ENCODE data around the gene SLC35F5. TPM values are rescaled to one million over a fixed set of nuclear protein-coding genes. Genes with fewer than 3 reads are reported as not detected.
"Not testable (repeated sequence)": the region's sequence is repeated elsewhere in the genome, so short reads cannot be mapped to it uniquely, and the experiment has no call there.

The SLC35F5 gene
- total RNA-seq, 3 donors from 2014 or later, result 78.8 to 132 (median 125) TPM

DNA sequence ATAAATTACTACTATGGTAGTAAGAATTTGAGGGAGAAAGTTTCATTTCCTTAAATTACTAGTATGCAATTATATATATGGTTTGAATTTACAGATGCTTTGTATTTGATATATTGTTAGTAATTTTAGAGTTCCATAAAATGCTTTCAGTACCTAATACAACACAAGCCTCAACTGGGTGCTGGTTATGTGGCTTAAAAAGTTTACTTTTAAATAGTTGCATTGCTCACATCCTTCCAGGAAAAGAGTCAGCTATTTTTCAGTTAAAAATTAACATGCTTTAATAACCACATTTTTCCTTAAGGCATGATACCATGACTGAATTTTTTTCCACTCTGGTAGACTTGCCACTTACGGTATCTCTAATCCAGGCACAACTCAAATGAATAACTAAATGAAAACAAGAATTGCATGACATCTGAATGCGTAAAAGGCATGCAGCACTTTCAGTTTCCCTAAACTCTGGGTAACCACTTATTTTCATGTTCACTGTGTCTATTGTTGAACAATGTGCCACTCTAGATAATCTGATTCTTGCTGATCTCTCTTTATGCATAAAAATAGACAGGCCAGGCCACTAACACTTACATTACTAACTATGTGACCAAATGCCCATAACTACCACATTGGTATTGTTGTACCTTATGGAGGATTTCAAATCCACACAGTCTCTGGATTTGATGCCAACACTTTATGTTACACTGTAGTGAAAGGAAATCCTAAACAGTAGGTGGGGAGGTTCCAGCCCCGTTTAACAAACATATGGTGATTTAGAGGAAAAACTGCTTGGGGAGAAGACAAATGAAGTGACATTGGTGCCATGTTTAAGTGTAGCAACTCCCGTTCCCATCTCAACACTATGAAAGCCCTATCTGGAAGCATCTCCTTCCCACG is 35.5 kb upstream of the SLC35F5 start:
- no peak for DNase-seq
- H3K4me3 ChIP-seq, result no peak overlapping the region
- ATAC-seq, result peak; percentile 40
- H3K36me3 ChIP-seq (ENCODE audit: low read depth), result no peaks in the 10 kb centered on the region
- H3K4me1 ChIP-seq (ENCODE audit: low read depth), result no peaks in the 10 kb centered on the region
- intact Hi-C loops (cut with DNase I, micrococcal nuclease), result no loop called here
- TF ChIP-seq, protein P1, sequence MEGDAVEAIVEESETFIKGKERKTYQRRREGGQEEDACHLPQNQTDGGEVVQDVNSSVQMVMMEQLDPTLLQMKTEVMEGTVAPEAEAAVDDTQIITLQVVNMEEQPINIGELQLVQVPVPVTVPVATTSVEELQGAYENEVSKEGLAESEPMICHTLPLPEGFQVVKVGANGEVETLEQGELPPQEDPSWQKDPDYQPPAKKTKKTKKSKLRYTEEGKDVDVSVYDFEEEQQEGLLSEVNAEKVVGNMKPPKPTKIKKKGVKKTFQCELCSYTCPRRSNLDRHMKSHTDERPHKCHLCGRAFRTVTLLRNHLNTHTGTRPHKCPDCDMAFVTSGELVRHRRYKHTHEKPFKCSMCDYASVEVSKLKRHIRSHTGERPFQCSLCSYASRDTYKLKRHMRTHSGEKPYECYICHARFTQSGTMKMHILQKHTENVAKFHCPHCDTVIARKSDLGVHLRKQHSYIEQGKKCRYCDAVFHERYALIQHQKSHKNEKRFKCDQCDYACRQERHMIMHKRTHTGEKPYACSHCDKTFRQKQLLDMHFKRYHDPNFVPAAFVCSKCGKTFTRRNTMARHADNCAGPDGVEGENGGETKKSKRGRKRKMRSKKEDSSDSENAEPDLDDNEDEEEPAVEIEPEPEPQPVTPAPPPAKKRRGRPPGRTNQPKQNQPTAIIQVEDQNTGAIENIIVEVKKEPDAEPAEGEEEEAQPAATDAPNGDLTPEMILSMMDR (IDR thresholded peaks at IDR 0.05), result no peak
- H3K9me3 ChIP-seq, result no peaks in the 10 kb centered on the region

- no peak for ATAC-seq
- no peak overlapping the region for H3K4me3 ChIP-seq
- peaks cover 3% of the 10 kb centered on the region for H3K4me1 ChIP-seq (ENCODE audit: low read depth)
- no peak for DNase-seq
- no peaks in the 10 kb centered on the region for H3K36me3 ChIP-seq (ENCODE audit: low read depth)
- TF ChIP-seq, protein P1 (IDR thresholded peaks at IDR 0.05), result no peak
- intact Hi-C loops (cut with DNase I, micrococcal nuclease), result no loop called here
- H3K9me3 ChIP-seq, result no peaks in the 10 kb centered on the region
These were observed 28.6 kb upstream of the SLC35F5 start for GRCh38 chr2:113784823-113785744.

- intact Hi-C loops (cut with DNase I, micrococcal nuclease), result no loop called here
- Histone ChIP-seq H3K4me1 (ENCODE audit: low read depth) (peaks cover 11% of the 10 kb centered on the region), H3K36me3 (ENCODE audit: low read depth) (no peaks in the 10 kb centered on the region), H3K4me3 (no peak overlapping the region), H3K9me3 (no peaks in the 10 kb centered on the region)
- peak; percentile 54 for ATAC-seq
- TF ChIP-seq, protein P1 (IDR thresholded peaks at IDR 0.05), result no peak
- no peak for DNase-seq
These were observed 24.0 kb upstream of the SLC35F5 start for GRCh38 chr2:113780472-113780871.

DNA sequence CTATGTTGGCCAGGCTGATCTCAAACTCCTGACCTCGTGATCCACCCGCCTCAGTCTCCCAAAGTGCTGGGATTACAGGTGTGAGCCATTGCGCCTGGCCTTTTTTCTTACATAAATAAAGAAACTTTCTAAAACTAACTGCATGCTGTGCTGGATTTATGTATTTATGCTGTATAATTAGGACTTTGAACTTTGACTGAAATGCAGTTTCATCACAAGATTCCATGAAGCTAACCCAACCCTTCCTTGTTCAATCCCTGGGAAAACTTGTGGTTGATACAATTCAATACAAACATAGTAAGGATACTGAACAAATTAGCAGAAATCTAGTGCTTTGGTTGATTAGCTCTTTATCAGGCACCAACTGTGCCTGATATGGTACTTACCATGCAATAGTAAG is 20.9 kb upstream of the SLC35F5 start:
- peak; percentile 95 for ATAC-seq
- no peaks in the 10 kb centered on the region for H3K36me3 ChIP-seq (ENCODE audit: low read depth)
- peaks cover 11% of the 10 kb centered on the region for H3K4me1 ChIP-seq (ENCODE audit: low read depth)
- TF ChIP-seq, protein P1 (IDR thresholded peaks at IDR 0.05), result no peak
- intact Hi-C loops (cut with DNase I, micrococcal nuclease), result no loop called here
- H3K4me3 ChIP-seq, result no peak overlapping the region
- no peaks in the 10 kb centered on the region for H3K9me3 ChIP-seq
- DNase-seq, result no peak

DNA sequence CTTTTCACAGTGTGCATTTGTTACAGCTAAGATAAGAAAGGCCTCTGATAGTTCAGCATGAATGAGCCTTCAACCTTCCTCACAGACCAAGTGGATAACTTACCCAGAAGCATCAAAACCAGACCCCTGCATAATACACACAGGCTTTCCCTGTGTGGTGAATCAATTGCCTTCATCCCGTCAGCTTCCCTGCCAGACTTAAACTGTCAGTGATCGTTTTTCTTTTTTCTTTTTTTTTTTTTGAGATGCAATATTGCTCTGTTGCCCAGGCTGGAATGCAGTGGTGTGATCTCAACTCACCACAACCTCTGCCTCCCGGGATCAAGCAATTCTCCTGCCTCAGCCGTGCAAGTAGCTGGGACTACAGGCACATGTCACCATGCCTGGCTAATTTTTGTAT is 20.5 kb upstream of the SLC35F5 start:
- Histone ChIP-seq H3K36me3 (ENCODE audit: low read depth) (no peaks in the 10 kb centered on the region), H3K4me3 (no peak overlapping the region), H3K9me3 (no peaks in the 10 kb centered on the region), H3K4me1 (ENCODE audit: low read depth) (peaks cover 11% of the 10 kb centered on the region)
- DNase-seq, result no peak
- TF ChIP-seq, protein P1 (IDR thresholded peaks at IDR 0.05), result no peak
- intact Hi-C loops (cut with DNase I, micrococcal nuclease), result no loop called here
- peak; percentile 29 for ATAC-seq

DNA sequence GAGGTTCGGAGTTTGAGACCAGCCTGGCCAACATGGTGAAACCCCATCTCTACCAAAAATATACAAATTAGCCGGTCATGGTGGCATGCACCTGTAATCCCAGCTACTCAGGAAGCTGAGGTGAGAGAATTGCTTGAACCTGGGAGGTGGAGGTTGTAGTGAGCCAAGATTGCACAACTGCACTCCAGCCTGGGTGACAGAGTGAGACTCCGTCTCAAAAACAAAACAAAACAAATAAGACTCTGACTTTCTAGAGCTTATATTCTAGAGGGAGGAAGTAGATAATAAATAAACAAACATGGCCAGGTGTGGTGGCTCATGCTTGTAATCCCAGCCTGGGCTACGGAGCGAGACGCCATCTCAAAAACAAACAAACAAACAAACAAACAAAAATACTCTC is 18.2 kb upstream of the SLC35F5 start:
- H3K36me3 ChIP-seq (ENCODE audit: low read depth); H3K9me3 ChIP-seq; H3K4me3 ChIP-seq; DNase-seq; H3K4me1 ChIP-seq (ENCODE audit: low read depth); intact Hi-C loops (cut with DNase I, micrococcal nuclease): not testable (repeated sequence)
- peak; percentile 15 for ATAC-seq

Data from mucosa of descending colon (tissue), 3 donors.